ENCODE results near the gene SLC12A9.

GRCh38 chr7:100823140-100823525, 29.4 kb upstream of the SLC12A9 start:
- TF ChIP-seq CTCF (IDR thresholded peaks at IDR 0.05): no peak
- TF ChIP-seq EZH2 (IDR thresholded peaks at IDR 0.05; ENCODE audit: borderline replicate concordance, insufficient read depth, low read depth, low read length, poor library complexity, severe bottlenecking): no peak

All from B cell (primary cell).